ENCODE measurements around the gene SCTR.

GRCh38 chr2:119424284-119425118 is 99.8 kb downstream of the SCTR start:
- TF ChIP-seq POLR2A (IDR thresholded peaks at IDR 0.05; ENCODE audit: low read depth, low read length) (no peak), POLR2AphosphoS5 (IDR thresholded peaks at IDR 0.05; ENCODE audit: low read depth, low read length) (no peak), TAF1 (IDR thresholded peaks at IDR 0.05; ENCODE audit: borderline replicate concordance, low read depth, low read length) (no peak)
